GM19025 (cell line): ENCODE results near the gene NEAT1.

Experiments
- ATAC-seq: cut with Tn5 transposase; IDR thresholded peaks from one replicate; pipeline ENCODE4 v1.9.1; 2021; ENCODE audit warnings: mild to moderate bottlenecking, low read depth, moderate library complexity; ENCODE audit not compliant: unreplicated experiment

The NEAT1 gene

GRCh38 chr11:65388731-65389130, 33.9 kb upstream of the NEAT1 start:
- no peak for ATAC-seq

- ATAC-seq, result no peak
These were observed 33.2 kb upstream of the NEAT1 start for GRCh38 chr11:65389294-65389980.

- ATAC-seq, result no peak
These were observed 32.3 kb upstream of the NEAT1 start for GRCh38 chr11:65390099-65390941.

GRCh38 chr11:65390996-65391395, 31.6 kb upstream of the NEAT1 start:
- ATAC-seq, result no peak

GRCh38 chr11:65392186-65392829, 30.3 kb upstream of the NEAT1 start:
- no peak for ATAC-seq

GRCh38 chr11:65392899-65393298, 29.7 kb upstream of the NEAT1 start:
- no peak for ATAC-seq

GRCh38 chr11:65393513-65394079, 29.0 kb upstream of the NEAT1 start:
- no peak for ATAC-seq

GRCh38 chr11:65394125-65394536, 28.5 kb upstream of the NEAT1 start:
- no peak for ATAC-seq

GRCh38 chr11:65395961-65396530, 26.6 kb upstream of the NEAT1 start:
- no peak for ATAC-seq

GRCh38 chr11:65396769-65397745, 25.5 kb upstream of the NEAT1 start:
- ATAC-seq, result no peak

- ATAC-seq, result no peak
These were observed 24.2 kb upstream of the NEAT1 start for GRCh38 chr11:65398362-65398910.

- no peak for ATAC-seq
These were observed 23.3 kb upstream of the NEAT1 start for GRCh38 chr11:65399249-65399648.

- no peak for ATAC-seq
These were observed 22.8 kb upstream of the NEAT1 start for GRCh38 chr11:65399845-65400244.

GRCh38 chr11:65400307-65401072, 22.1 kb upstream of the NEAT1 start:
- ATAC-seq, result no peak

GRCh38 chr11:65401073-65401802, 21.4 kb upstream of the NEAT1 start:
- ATAC-seq, result no peak

GRCh38 chr11:65401803-65402248, 20.8 kb upstream of the NEAT1 start:
- no peak for ATAC-seq

- no peak for ATAC-seq
These were observed 19.8 kb upstream of the NEAT1 start for GRCh38 chr11:65402790-65403189.

GRCh38 chr11:65403607-65404121, 18.9 kb upstream of the NEAT1 start:
- no peak for ATAC-seq
